Activated CD4-positive, alpha-beta T cell treated with anti-CD3 and anti-CD28 coated beads, Interleukin-2, amount 10 ng/mL, durations not matched to agents 7 days and 5 days (primary cell): ENCODE results near the gene OVAAL. TPM values are rescaled to one million over a fixed set of nuclear protein-coding genes. Genes with fewer than 3 reads are reported as not detected.

ENCODE experiments used
- CTCF ChIA-PET: fragments of 350-600 bp; sonication (Branson Sonifier 250); formaldehyde crosslinking; loops from one replicate; lab custom pipeline; 2021; ENCODE audit warnings: antibody characterized with exemption; lab: Charles Lee
- POLR2A ChIA-PET: fragments of 350-600 bp; sonication (Branson Sonifier 250); formaldehyde crosslinking; loops from one replicate; lab custom pipeline; 2021; ENCODE audit warnings: antibody characterized with exemption; lab: Charles Lee
- DNase-seq: peaks from one replicate; pipeline ENCODE4 v3.0.0-alpha.2; 2020
- H3K27ac Mint-ChIP-seq: one replicate; pipeline ENCODE4 v1.8.0; 2021; ENCODE audit warnings: mild to moderate bottlenecking, moderate library complexity, mixed read lengths
- H3K27me3 Mint-ChIP-seq: one replicate; pipeline ENCODE4 v1.8.0; 2021; ENCODE audit warnings: mixed read lengths
- H3K36me3 Mint-ChIP-seq: one replicate; pipeline ENCODE4 v1.8.0; 2021; ENCODE audit warnings: low read depth, mixed read lengths
- H3K4me1 Mint-ChIP-seq: one replicate; pipeline ENCODE4 v1.8.0; 2021; ENCODE audit warnings: mixed read lengths
- H3K4me3 Mint-ChIP-seq: one replicate; pipeline ENCODE4 v1.8.0; 2021; ENCODE audit warnings: mild to moderate bottlenecking, moderate library complexity, mixed read lengths
- H3K9me3 Mint-ChIP-seq: one replicate; pipeline ENCODE4 v1.8.0; 2021; ENCODE audit warnings: mixed read lengths
- total RNA-seq, 2 experiments: library from RNA; stranded (reverse); gene quantifications; one replicate each; pipeline ENCODE4 v1.2.3, GENCODE V29; 2021

Gene OVAAL
- total RNA-seq, 2 experiments from 2014 or later: not detected

- ChIA-PET CTCF (no interaction called here), POLR2A (no interaction called here)
- Mint-ChIP-seq H3K27me3 (peaks cover 16% of the 10 kb centered on the region), H3K4me3 (no peak overlapping the region), H3K27ac (no peak overlapping the region), H3K9me3 (no peaks in the 10 kb centered on the region), H3K4me1 (no peaks in the 10 kb centered on the region), H3K36me3 (no peaks in the 10 kb centered on the region)
- DNase-seq: no peak
Measured at GRCh38 chr1:180565121-180565871, 6.5 kb downstream of the OVAAL start.

DNA sequence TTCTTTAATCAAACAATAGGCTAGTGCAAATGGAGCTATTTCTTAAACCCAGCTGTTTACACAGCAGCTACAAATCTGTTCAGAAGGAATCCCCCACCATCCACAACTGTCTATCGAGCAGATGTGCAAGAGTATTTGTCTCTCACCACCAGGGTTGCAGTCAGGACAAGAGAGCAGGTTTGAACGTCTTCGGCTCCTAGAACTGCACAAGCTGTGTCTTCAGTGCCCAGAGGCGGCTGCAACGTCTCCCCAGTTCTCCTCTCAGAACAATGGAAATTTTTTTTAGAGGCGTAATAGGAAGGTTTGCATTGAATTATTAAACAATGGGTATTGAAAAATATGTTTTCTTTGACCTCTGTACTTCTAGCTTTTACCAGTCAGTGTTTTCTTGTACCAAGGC lies 7.3 kb downstream of the OVAAL start:
- Mint-ChIP-seq H3K36me3 (no peaks in the 10 kb centered on the region), H3K4me1 (no peaks in the 10 kb centered on the region), H3K9me3 (no peaks in the 10 kb centered on the region), H3K27me3 (peaks cover 15% of the 10 kb centered on the region), H3K27ac (no peak overlapping the region), H3K4me3 (no peak overlapping the region)
- no peak for DNase-seq
- ChIA-PET POLR2A (no interaction called here), CTCF (interaction anchor here (1.4 kb wide), 1 partner anchor 20 kb away, joined by 4 read pairs; no protein-coding TSS in a partner anchor)

DNA sequence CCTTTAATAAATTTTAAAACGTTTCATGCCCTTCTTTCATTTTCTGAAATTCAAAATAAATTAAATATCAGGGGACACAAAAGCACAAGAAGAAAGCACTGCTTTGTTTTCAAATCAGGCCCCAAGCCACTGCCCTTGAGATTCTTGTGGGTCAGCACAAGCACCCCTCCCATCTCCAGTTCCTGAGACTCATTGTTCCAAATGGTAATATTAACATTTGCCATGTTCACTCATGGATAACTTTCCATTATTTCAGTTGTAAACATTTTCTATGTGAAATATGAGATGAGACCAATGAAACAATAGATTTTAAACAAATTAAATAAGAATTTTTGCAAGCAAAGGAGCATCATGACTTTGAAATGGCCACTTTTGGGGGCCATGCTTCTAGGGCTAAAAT lies 7.7 kb downstream of the OVAAL start:
- POLR2A ChIA-PET: no interaction called here
- no peak for DNase-seq
- Mint-ChIP-seq H3K9me3 (no peaks in the 10 kb centered on the region), H3K27ac (no peak overlapping the region), H3K36me3 (no peaks in the 10 kb centered on the region), H3K4me3 (no peak overlapping the region), H3K4me1 (no peaks in the 10 kb centered on the region), H3K27me3 (peaks cover 11% of the 10 kb centered on the region)
- CTCF ChIA-PET: interaction anchor here (1.4 kb wide), 1 partner anchor 19 kb away, joined by 4 read pairs; no protein-coding TSS in a partner anchor

GRCh38 chr1:180567654-180568053 lies 8.9 kb downstream of the OVAAL start:
- Mint-ChIP-seq H3K27me3 (peaks cover 11% of the 10 kb centered on the region), H3K36me3 (no peaks in the 10 kb centered on the region), H3K4me1 (peaks cover 5% of the 10 kb centered on the region), H3K27ac (no peak overlapping the region), H3K4me3 (no peak overlapping the region), H3K9me3 (no peaks in the 10 kb centered on the region)
- DNase-seq: no peak
- CTCF ChIA-PET: no interaction called here
- POLR2A ChIA-PET: no interaction called here

DNA sequence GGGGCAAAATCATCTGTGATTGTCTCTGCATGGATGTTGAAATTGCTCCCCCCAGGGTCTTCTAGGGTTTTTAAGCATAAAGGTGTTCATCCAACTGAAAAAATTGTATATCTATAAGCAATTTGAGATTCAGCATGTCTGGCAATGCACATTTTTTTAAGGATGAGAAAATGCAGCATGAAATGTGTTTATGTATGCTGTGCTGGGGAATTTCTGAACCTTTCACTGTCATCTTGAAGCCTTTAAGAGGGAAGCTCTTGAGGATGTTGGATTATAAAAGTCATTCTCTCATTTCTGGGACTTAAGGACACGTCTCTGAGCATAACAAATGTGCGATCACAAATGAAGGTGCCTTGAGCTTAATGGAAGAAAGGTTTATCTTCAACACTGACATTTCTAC lies 9.4 kb downstream of the OVAAL start:
- ChIA-PET CTCF (no interaction called here), POLR2A (no interaction called here)
- H3K4me3 Mint-ChIP-seq: no peak overlapping the region
- no peak overlapping the region for H3K27ac Mint-ChIP-seq
- H3K36me3 Mint-ChIP-seq: no peaks in the 10 kb centered on the region
- DNase-seq: no peak
- no peaks in the 10 kb centered on the region for H3K9me3 Mint-ChIP-seq
- H3K4me1 Mint-ChIP-seq: peaks cover 5% of the 10 kb centered on the region
- H3K27me3 Mint-ChIP-seq: peaks cover 11% of the 10 kb centered on the region

- H3K4me3 Mint-ChIP-seq: no peak overlapping the region
- no peak for DNase-seq
- H3K9me3 Mint-ChIP-seq: no peaks in the 10 kb centered on the region
- H3K27me3 Mint-ChIP-seq: peaks cover 14% of the 10 kb centered on the region
- H3K36me3 Mint-ChIP-seq: no peaks in the 10 kb centered on the region
- CTCF ChIA-PET: interaction anchor here (0.6 to 0.7 kb wide), 2 partner anchors 21 to 44 kb away, joined by 3 read pairs; no protein-coding TSS in a partner anchor
- H3K4me1 Mint-ChIP-seq: peaks cover 5% of the 10 kb centered on the region
- POLR2A ChIA-PET: no interaction called here
- no peak overlapping the region for H3K27ac Mint-ChIP-seq
Measured at GRCh38 chr1:180571060-180571831, 12.5 kb downstream of the OVAAL start.

DNA sequence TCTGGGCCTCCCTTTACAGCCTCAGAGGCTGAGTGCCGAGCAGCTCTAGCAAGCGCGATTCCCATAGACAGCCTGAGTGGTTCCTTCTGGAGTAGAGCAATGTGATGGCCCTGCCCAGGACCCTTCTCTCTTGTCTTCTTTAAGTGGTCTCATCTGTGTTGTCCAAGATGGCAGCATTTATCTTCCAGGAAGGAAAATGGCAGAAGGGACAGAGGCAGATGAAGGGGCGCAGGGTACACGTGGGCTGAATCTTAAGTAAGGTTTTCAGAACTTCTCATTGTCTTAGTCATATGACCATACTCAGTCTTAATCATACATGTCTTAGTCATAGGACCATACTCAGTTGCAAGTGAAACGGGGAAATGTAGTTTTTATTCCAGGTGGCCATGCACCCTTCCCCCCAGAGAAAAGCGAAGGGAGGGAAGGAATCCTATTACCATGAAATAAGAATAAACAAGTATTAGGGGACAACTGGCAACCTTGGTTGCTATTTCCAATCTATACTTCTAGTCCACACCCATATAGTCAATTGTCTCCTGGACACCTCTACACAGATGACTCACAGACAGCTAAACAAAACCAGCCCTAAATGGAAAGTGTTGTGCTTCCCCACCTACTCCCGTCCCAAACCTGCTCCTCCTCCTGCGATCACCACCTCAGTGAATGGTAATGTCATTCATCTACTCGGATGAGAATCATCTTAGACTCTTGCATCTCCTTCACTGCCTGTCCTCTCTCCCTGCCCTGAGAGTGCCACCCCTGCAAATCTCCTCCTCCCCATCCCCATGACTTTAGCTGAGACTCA lies 13.3 kb downstream of the OVAAL start:
- DNase-seq: no peak
- H3K27ac Mint-ChIP-seq: no peak overlapping the region
- POLR2A ChIA-PET: no interaction called here
- no peaks in the 10 kb centered on the region for H3K9me3 Mint-ChIP-seq
- peaks cover 5% of the 10 kb centered on the region for H3K4me1 Mint-ChIP-seq
- CTCF ChIA-PET: interaction anchor here (0.6 to 0.7 kb wide), 2 partner anchors 22 to 45 kb away, joined by 3 read pairs; no protein-coding TSS in a partner anchor
- H3K4me3 Mint-ChIP-seq: no peak overlapping the region
- H3K27me3 Mint-ChIP-seq: peaks cover 15% of the 10 kb centered on the region
- H3K36me3 Mint-ChIP-seq: no peaks in the 10 kb centered on the region

DNA sequence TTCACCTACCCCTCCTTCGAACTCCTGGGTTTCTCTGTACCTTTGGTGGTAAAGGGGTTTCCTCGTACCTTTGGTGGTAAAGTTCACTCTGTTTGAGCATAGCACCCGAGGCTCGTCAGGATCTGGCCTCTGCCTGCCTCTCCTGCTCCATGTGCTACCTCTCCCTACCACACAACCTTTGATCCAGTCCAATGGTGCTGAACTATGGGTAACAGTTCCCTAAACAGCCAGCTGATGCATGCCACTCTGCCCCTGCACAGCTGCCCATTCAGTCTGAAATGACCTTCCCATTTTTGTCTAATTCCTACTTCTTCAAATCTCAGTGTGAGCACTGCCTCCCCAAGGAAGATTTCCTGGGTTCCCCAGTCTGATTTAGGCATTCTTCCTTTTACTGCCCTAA lies 14.0 kb downstream of the OVAAL start:
- no peaks in the 10 kb centered on the region for H3K36me3 Mint-ChIP-seq
- H3K27me3 Mint-ChIP-seq: peaks cover 8% of the 10 kb centered on the region
- DNase-seq: no peak
- no peaks in the 10 kb centered on the region for H3K9me3 Mint-ChIP-seq
- ChIA-PET POLR2A (no interaction called here), CTCF (no interaction called here)
- peaks cover 5% of the 10 kb centered on the region for H3K4me1 Mint-ChIP-seq
- H3K4me3 Mint-ChIP-seq: no peak overlapping the region
- no peak overlapping the region for H3K27ac Mint-ChIP-seq

- peaks cover 5% of the 10 kb centered on the region for H3K4me1 Mint-ChIP-seq
- no peak overlapping the region for H3K4me3 Mint-ChIP-seq
- H3K9me3 Mint-ChIP-seq: peaks cover 4% of the 10 kb centered on the region
- DNase-seq: no peak
- H3K27me3 Mint-ChIP-seq: peaks cover 8% of the 10 kb centered on the region
- H3K36me3 Mint-ChIP-seq: no peaks in the 10 kb centered on the region
- H3K27ac Mint-ChIP-seq: no peak overlapping the region
- ChIA-PET CTCF (interaction anchor here (0.6 kb wide), 1 partner anchor 77 kb away, joined by 3 read pairs; no protein-coding TSS in a partner anchor), POLR2A (no interaction called here)
Measured at GRCh38 chr1:180574031-180574713, 15.4 kb downstream of the OVAAL start.

GRCh38 chr1:180577361-180577760 lies 18.6 kb downstream of the OVAAL start:
- DNase-seq: no peak
- Mint-ChIP-seq H3K27me3 (peaks cover 8% of the 10 kb centered on the region), H3K36me3 (no peaks in the 10 kb centered on the region), H3K27ac (no peak overlapping the region), H3K9me3 (peaks cover 4% of the 10 kb centered on the region), H3K4me1 (peaks cover 1% of the 10 kb centered on the region), H3K4me3 (no peak overlapping the region)
- CTCF ChIA-PET: interaction anchor here (0.8 kb wide), 1 partner anchor 8 kb away, joined by 3 read pairs; no protein-coding TSS in a partner anchor
- POLR2A ChIA-PET: no interaction called here

DNA sequence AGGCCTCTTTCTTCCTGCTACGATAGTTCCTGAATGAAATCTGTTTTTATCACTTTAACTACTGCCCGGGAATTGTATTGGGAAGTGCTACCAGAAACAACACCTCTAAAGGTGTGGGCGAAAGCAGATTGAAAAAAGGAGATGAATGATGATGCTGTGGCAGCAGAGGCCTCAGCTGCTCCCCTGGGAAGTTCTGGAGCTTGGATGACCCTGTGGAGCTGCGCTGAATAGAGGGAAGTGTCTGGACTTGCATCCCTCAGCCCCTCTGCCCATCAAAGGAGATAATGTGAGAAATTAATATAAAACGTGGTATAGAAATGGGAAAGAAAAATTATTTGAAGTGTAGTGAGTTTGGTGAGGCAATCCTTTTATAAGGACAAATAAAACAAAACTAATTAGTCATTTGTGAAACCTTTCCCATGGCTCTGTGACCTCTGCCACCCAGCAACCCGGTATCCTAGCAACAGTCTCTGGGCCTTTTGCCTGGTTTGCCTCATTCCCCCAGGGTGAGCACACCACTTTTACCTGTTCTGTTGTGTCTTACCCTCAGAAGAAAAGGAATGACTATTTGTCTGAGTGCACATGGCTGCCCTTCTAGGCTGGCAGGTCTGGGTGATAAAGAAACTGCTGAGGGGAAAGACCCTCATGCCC lies 21.3 kb downstream of the OVAAL start:
- Mint-ChIP-seq H3K27me3 (peaks cover 4% of the 10 kb centered on the region), H3K27ac (no peak overlapping the region), H3K4me1 (peaks cover 6% of the 10 kb centered on the region), H3K4me3 (no peak overlapping the region), H3K36me3 (no peaks in the 10 kb centered on the region), H3K9me3 (peaks cover 9% of the 10 kb centered on the region)
- CTCF ChIA-PET: no interaction called here
- DNase-seq: no peak
- POLR2A ChIA-PET: no interaction called here

GRCh38 chr1:180581635-180582039 lies 22.9 kb downstream of the OVAAL start:
- no peak for DNase-seq
- no peaks in the 10 kb centered on the region for H3K27me3 Mint-ChIP-seq
- peaks cover 13% of the 10 kb centered on the region for H3K9me3 Mint-ChIP-seq
- no peaks in the 10 kb centered on the region for H3K36me3 Mint-ChIP-seq
- H3K4me3 Mint-ChIP-seq: no peak overlapping the region
- H3K27ac Mint-ChIP-seq: no peak overlapping the region
- POLR2A ChIA-PET: no interaction called here
- peaks cover 20% of the 10 kb centered on the region for H3K4me1 Mint-ChIP-seq
- CTCF ChIA-PET: interaction anchor here (0.7 to 1.0 kb wide), 3 partner anchors 9 to 154 kb away, joined by 3 to 7 read pairs (median 4); no protein-coding TSS in a partner anchor
